ENCODE results near the gene CRACR2B.

GRCh38 chr11:836274-836673, 8.6 kb downstream of the CRACR2B start:
- TF ChIP-seq, protein P1, sequence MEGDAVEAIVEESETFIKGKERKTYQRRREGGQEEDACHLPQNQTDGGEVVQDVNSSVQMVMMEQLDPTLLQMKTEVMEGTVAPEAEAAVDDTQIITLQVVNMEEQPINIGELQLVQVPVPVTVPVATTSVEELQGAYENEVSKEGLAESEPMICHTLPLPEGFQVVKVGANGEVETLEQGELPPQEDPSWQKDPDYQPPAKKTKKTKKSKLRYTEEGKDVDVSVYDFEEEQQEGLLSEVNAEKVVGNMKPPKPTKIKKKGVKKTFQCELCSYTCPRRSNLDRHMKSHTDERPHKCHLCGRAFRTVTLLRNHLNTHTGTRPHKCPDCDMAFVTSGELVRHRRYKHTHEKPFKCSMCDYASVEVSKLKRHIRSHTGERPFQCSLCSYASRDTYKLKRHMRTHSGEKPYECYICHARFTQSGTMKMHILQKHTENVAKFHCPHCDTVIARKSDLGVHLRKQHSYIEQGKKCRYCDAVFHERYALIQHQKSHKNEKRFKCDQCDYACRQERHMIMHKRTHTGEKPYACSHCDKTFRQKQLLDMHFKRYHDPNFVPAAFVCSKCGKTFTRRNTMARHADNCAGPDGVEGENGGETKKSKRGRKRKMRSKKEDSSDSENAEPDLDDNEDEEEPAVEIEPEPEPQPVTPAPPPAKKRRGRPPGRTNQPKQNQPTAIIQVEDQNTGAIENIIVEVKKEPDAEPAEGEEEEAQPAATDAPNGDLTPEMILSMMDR (conservative IDR thresholded peaks at IDR 0.05): no peak
- no peak for TF ChIP-seq EZH2 (IDR thresholded peaks at IDR 0.05; ENCODE audit: low read depth)
